GM21717 (cell line): ENCODE data around the gene NR1H2.
"Not testable (repeated sequence)": the region's sequence is repeated elsewhere in the genome, so short reads cannot be mapped to it uniquely, and the experiment has no call there.

Experiments
- ATAC-seq: cut with Tn5 transposase; IDR thresholded peaks from one replicate; pipeline ENCODE4 v1.9.1; 2021; ENCODE audit warnings: mild to moderate bottlenecking, moderate library complexity; ENCODE audit not compliant: unreplicated experiment

Gene NR1H2

GRCh38 chr19:50344661-50345318 lies 31.5 kb upstream of the NR1H2 start:
- ATAC-seq = peak; percentile 39

GRCh38 chr19:50347089-50347581 lies 29.1 kb upstream of the NR1H2 start:
- ATAC-seq = not testable (repeated sequence)

GRCh38 chr19:50349277-50350057 lies 26.8 kb upstream of the NR1H2 start:
- no peak for ATAC-seq

- no peak for ATAC-seq
Measured at GRCh38 chr19:50352242-50352641, 24.0 kb upstream of the NR1H2 start.

- not testable (repeated sequence) for ATAC-seq
Measured at GRCh38 chr19:50353487-50353880, 22.8 kb upstream of the NR1H2 start.

GRCh38 chr19:50356691-50357177 lies 19.5 kb upstream of the NR1H2 start:
- ATAC-seq = no peak

GRCh38 chr19:50357178-50358100 lies 18.8 kb upstream of the NR1H2 start:
- peak; percentile 57 for ATAC-seq

GRCh38 chr19:50358483-50359327 lies 17.6 kb upstream of the NR1H2 start:
- no peak for ATAC-seq

- no peak for ATAC-seq
Measured at GRCh38 chr19:50359328-50359818, 16.9 kb upstream of the NR1H2 start.

- ATAC-seq = no peak
Measured at GRCh38 chr19:50361290-50362029, 14.8 kb upstream of the NR1H2 start.

GRCh38 chr19:50362030-50362412 lies 14.2 kb upstream of the NR1H2 start:
- no peak for ATAC-seq

- no peak for ATAC-seq
Measured at GRCh38 chr19:50362656-50363424, 13.4 kb upstream of the NR1H2 start.

GRCh38 chr19:50365434-50366306 lies 10.6 kb upstream of the NR1H2 start, which contains the start of gene NAPSA:
Gene NAPSA, minus strand, starts transcription at chr19:50365639. Its CDS starts 18 bp downstream, at chr19:50365621.
- no peak for ATAC-seq

GRCh38 chr19:50368649-50369570 lies 7.3 kb upstream of the NR1H2 start:
- no peak for ATAC-seq

- ATAC-seq = no peak
Measured at GRCh38 chr19:50371914-50372475, 4.3 kb upstream of the NR1H2 start.

GRCh38 chr19:50377051-50377461 lies 799 bp downstream of the NR1H2 start:
- no peak for ATAC-seq
